ENCODE data around the gene PTK7. TPM values are rescaled to one million over a fixed set of nuclear protein-coding genes. Genes with fewer than 3 reads are reported as not detected.

Gene PTK7
- total RNA-seq, 1 experiment from 2014 or later: 48.1 TPM

- POLR2A ChIA-PET (ENCODE audit: unreplicated experiment): no interaction called here
- Histone ChIP-seq H4K20me1 (ENCODE audit: low read length) (no peaks in the 10 kb centered on the region), H3K36me3 (ENCODE audit: low read depth, low read length) (no peaks in the 10 kb centered on the region), H3K9me3 (ENCODE audit: low read length) (no peaks in the 10 kb centered on the region), H3K9ac (ENCODE audit: low read length) (no peak overlapping the region), H3K9me2 (replicated peaks; ENCODE audit: low read length) (no peaks in the 10 kb centered on the region), H3K79me2 (ENCODE audit: low read length) (no peaks in the 10 kb centered on the region), H3K4me1 (ENCODE audit: insufficient read depth, low read length) (no peaks in the 10 kb centered on the region), H2AFZ (ENCODE audit: low read length) (no peak overlapping the region), H3K4me2 (ENCODE audit: low read length) (no peak overlapping the region), H3F3A (ENCODE audit: low read length, unreplicated experiment) (no peaks in the 10 kb centered on the region), H3K27ac (ENCODE audit: low read length) (no peak overlapping the region), H3K27me3 (ENCODE audit: low read length) (no peaks in the 10 kb centered on the region), H3K4me3 (ENCODE audit: low read length) (no peak overlapping the region)
- BruUV-seq (replicated peaks): no TSS peak
- TF ChIP-seq EZH2phosphoT487 (IDR thresholded peaks at IDR 0.05; ENCODE audit: borderline replicate concordance, low read length): no peak
- no peak for TF ChIP-seq EZH2 (IDR thresholded peaks at IDR 0.05; ENCODE audit: low read length, unreplicated experiment)
- TF ChIP-seq CTCF (conservative IDR thresholded peaks at IDR 0.05; ENCODE audit: low read depth, low read length): peak; percentile 76
- CTCF ChIA-PET: no interaction called here
- ATAC-seq (peak; percentile 67), DNase-seq (peak; percentile 56)
- intact Hi-C loops (cut with micrococcal nuclease): loop anchor here (1.0 kb wide), 2 partner anchors 59 to 73 kb away; no protein-coding TSS in a partner anchor
Observed at GRCh38 chr6:43070028-43070632, 6.0 kb upstream of the PTK7 start.

GRCh38 chr6:43074847-43075669 is 1.1 kb upstream of the PTK7 start:
- ATAC-seq: no peak
- CTCF ChIA-PET: no interaction called here
- intact Hi-C loops (cut with micrococcal nuclease): no loop called here

More at GRCh38 chr6:43074847-43075669, 1.1 kb upstream of the PTK7 start:
- POLR2A ChIA-PET (ENCODE audit: unreplicated experiment): no interaction called here
- Histone ChIP-seq H3K79me2 (ENCODE audit: low read length) (peaks cover 37% of the 10 kb centered on the region), H3K4me1 (ENCODE audit: insufficient read depth, low read length) (peaks cover 10% of the 10 kb centered on the region; the same call in 1 of the 2 replicates), H3K27ac (ENCODE audit: low read length) (no peak overlapping the region), H3K36me3 (ENCODE audit: low read depth, low read length) (no peaks in the 10 kb centered on the region), H3K4me2 (ENCODE audit: low read length) (no peak overlapping the region), H3K9me3 (ENCODE audit: low read length) (no peaks in the 10 kb centered on the region), H3K9me2 (replicated peaks; ENCODE audit: low read length) (no peaks in the 10 kb centered on the region), H4K20me1 (ENCODE audit: low read length) (no peaks in the 10 kb centered on the region), H2AFZ (ENCODE audit: low read length) (no peak overlapping the region), H3K9ac (ENCODE audit: low read length) (no peak overlapping the region), H3K27me3 (ENCODE audit: low read length) (no peaks in the 10 kb centered on the region), H3K4me3 (ENCODE audit: low read length) (no peak overlapping the region), H3F3A (ENCODE audit: low read length, unreplicated experiment) (no peaks in the 10 kb centered on the region)
- no TSS peak for BruUV-seq (replicated peaks)
- TF ChIP-seq CTCF (conservative IDR thresholded peaks at IDR 0.05; ENCODE audit: low read depth, low read length): no peak
- TF ChIP-seq EZH2phosphoT487 (IDR thresholded peaks at IDR 0.05; ENCODE audit: borderline replicate concordance, low read length): no peak
- TF ChIP-seq EZH2 (IDR thresholded peaks at IDR 0.05; ENCODE audit: low read length, unreplicated experiment): no peak
- DNase-seq: no peak
